T-helper 2 cell treated with Interferon-gamma antibody and Interleukin-4, amounts not matched to agents 5 μg/mL and 100 μg/mL, for 36 hours (primary cell): ENCODE measurements around the gene LRMDA.

Experiments
- DNase-seq: peaks from one replicate; pipeline ENCODE4 v3.0.0; 2021; ENCODE audit warnings: low spot score
- H3K27ac Mint-ChIP-seq: one replicate; pipeline ENCODE4 v1.8.0; 2021; ENCODE audit warnings: mild to moderate bottlenecking, mixed read lengths
- H3K27me3 Mint-ChIP-seq: one replicate; pipeline ENCODE4 v1.8.0; 2021; ENCODE audit warnings: low read depth, mixed read lengths
- H3K36me3 Mint-ChIP-seq: one replicate; pipeline ENCODE4 v1.8.0; 2021; ENCODE audit warnings: low read depth, mixed read lengths
- H3K4me1 Mint-ChIP-seq: one replicate; pipeline ENCODE4 v1.8.0; 2021; ENCODE audit warnings: low read depth, mixed read lengths
- H3K4me3 Mint-ChIP-seq: one replicate; pipeline ENCODE4 v1.8.0; 2022; ENCODE audit warnings: mild to moderate bottlenecking, moderate library complexity, mixed read lengths
- H3K9me3 Mint-ChIP-seq: one replicate; pipeline ENCODE4 v1.8.0; 2021; ENCODE audit warnings: mixed read lengths

LRMDA gene

GRCh38 chr10:76404531-76404930, 973.1 kb downstream of the LRMDA start:
- Mint-ChIP-seq H3K4me3 (no peak overlapping the region), H3K27ac (no peak overlapping the region), H3K4me1 (no peaks in the 10 kb centered on the region), H3K9me3 (no peaks in the 10 kb centered on the region), H3K36me3 (no peaks in the 10 kb centered on the region), H3K27me3 (no peaks in the 10 kb centered on the region)
- DNase-seq: no peak

- no peaks in the 10 kb centered on the region for H3K4me1 Mint-ChIP-seq
- H3K9me3 Mint-ChIP-seq: peaks cover 4% of the 10 kb centered on the region
- H3K4me3 Mint-ChIP-seq: no peak overlapping the region
- no peaks in the 10 kb centered on the region for H3K27me3 Mint-ChIP-seq
- no peak for DNase-seq
- H3K27ac Mint-ChIP-seq: no peak overlapping the region
- H3K36me3 Mint-ChIP-seq: no peaks in the 10 kb centered on the region
Measured at GRCh38 chr10:76405922-76406321, 974.5 kb downstream of the LRMDA start.

GRCh38 chr10:76408646-76409045, 977.2 kb downstream of the LRMDA start:
- no peaks in the 10 kb centered on the region for H3K4me1 Mint-ChIP-seq
- no peak overlapping the region for H3K27ac Mint-ChIP-seq
- H3K27me3 Mint-ChIP-seq: no peaks in the 10 kb centered on the region
- no peaks in the 10 kb centered on the region for H3K36me3 Mint-ChIP-seq
- no peak overlapping the region for H3K4me3 Mint-ChIP-seq
- H3K9me3 Mint-ChIP-seq: peaks cover 10% of the 10 kb centered on the region
- no peak for DNase-seq

- Mint-ChIP-seq H3K36me3 (no peaks in the 10 kb centered on the region), H3K4me3 (no peak overlapping the region), H3K9me3 (peaks cover 10% of the 10 kb centered on the region), H3K27ac (no peak overlapping the region), H3K27me3 (no peaks in the 10 kb centered on the region), H3K4me1 (no peaks in the 10 kb centered on the region)
- DNase-seq: no peak
Measured at GRCh38 chr10:76411729-76412435, 980.5 kb downstream of the LRMDA start.

- H3K36me3 Mint-ChIP-seq: no peaks in the 10 kb centered on the region
Measured at GRCh38 chr10:76415554-76415953, 984.1 kb downstream of the LRMDA start.

GRCh38 chr10:76416642-76417041, 985.2 kb downstream of the LRMDA start:
- Mint-ChIP-seq H3K9me3 (peaks cover 6% of the 10 kb centered on the region), H3K4me3 (no peak overlapping the region), H3K36me3 (no peaks in the 10 kb centered on the region), H3K27ac (no peak overlapping the region), H3K4me1 (no peaks in the 10 kb centered on the region), H3K27me3 (no peaks in the 10 kb centered on the region)
- no peak for DNase-seq

More at GRCh38 chr10:76415554-76415953, 984.1 kb downstream of the LRMDA start:
- no peak for DNase-seq
- peaks cover 6% of the 10 kb centered on the region for H3K9me3 Mint-ChIP-seq
- no peak overlapping the region for H3K4me3 Mint-ChIP-seq
- no peaks in the 10 kb centered on the region for H3K4me1 Mint-ChIP-seq
- H3K27me3 Mint-ChIP-seq: no peaks in the 10 kb centered on the region
- no peak overlapping the region for H3K27ac Mint-ChIP-seq

- Mint-ChIP-seq H3K4me3 (no peak overlapping the region), H3K4me1 (no peaks in the 10 kb centered on the region), H3K9me3 (peaks cover 8% of the 10 kb centered on the region), H3K27ac (no peak overlapping the region), H3K27me3 (no peaks in the 10 kb centered on the region), H3K36me3 (no peaks in the 10 kb centered on the region)
- no peak for DNase-seq
Measured at GRCh38 chr10:76420725-76421124, 989.3 kb downstream of the LRMDA start.

- Mint-ChIP-seq H3K36me3 (no peaks in the 10 kb centered on the region), H3K27ac (no peak overlapping the region), H3K27me3 (no peaks in the 10 kb centered on the region), H3K9me3 (peaks cover 8% of the 10 kb centered on the region), H3K4me3 (no peak overlapping the region), H3K4me1 (no peaks in the 10 kb centered on the region)
- no peak for DNase-seq
Measured at GRCh38 chr10:76422769-76423168, 991.3 kb downstream of the LRMDA start.

- H3K27me3 Mint-ChIP-seq: no peaks in the 10 kb centered on the region
- no peaks in the 10 kb centered on the region for H3K36me3 Mint-ChIP-seq
- no peak for DNase-seq
- H3K4me1 Mint-ChIP-seq: no peaks in the 10 kb centered on the region
- H3K27ac Mint-ChIP-seq: no peak overlapping the region
- no peak overlapping the region for H3K4me3 Mint-ChIP-seq
- peaks cover 4% of the 10 kb centered on the region for H3K9me3 Mint-ChIP-seq
Measured at GRCh38 chr10:76428551-76429367, 997.3 kb downstream of the LRMDA start.

- no peak for DNase-seq
- H3K4me3 Mint-ChIP-seq: no peak overlapping the region
- peaks cover 4% of the 10 kb centered on the region for H3K9me3 Mint-ChIP-seq
Measured at GRCh38 chr10:76429368-76430060, 998.1 kb downstream of the LRMDA start.

GRCh38 chr10:76430061-76430645, 998.7 kb downstream of the LRMDA start:
- DNase-seq: no peak
- Mint-ChIP-seq H3K27ac (no peak overlapping the region), H3K9me3 (no peaks in the 10 kb centered on the region), H3K27me3 (no peaks in the 10 kb centered on the region), H3K4me1 (no peaks in the 10 kb centered on the region), H3K36me3 (no peaks in the 10 kb centered on the region), H3K4me3 (no peak overlapping the region)

More at GRCh38 chr10:76429368-76430060, 998.1 kb downstream of the LRMDA start:
- Mint-ChIP-seq H3K27me3 (no peaks in the 10 kb centered on the region), H3K36me3 (no peaks in the 10 kb centered on the region), H3K4me1 (no peaks in the 10 kb centered on the region), H3K27ac (no peak overlapping the region)

- H3K4me3 Mint-ChIP-seq: no peak overlapping the region
- H3K4me1 Mint-ChIP-seq: no peaks in the 10 kb centered on the region
- no peaks in the 10 kb centered on the region for H3K36me3 Mint-ChIP-seq
- H3K27me3 Mint-ChIP-seq: no peaks in the 10 kb centered on the region
- no peak overlapping the region for H3K27ac Mint-ChIP-seq
- no peaks in the 10 kb centered on the region for H3K9me3 Mint-ChIP-seq
- no peak for DNase-seq
Measured at GRCh38 chr10:76432016-76433012, 1000.9 kb downstream of the LRMDA start.
